Measurements from ENCODE around the gene TST. TPM values are rescaled to one million over a fixed set of nuclear protein-coding genes. Genes with fewer than 3 reads are reported as not detected.
"Not testable (repeated sequence)": the region's sequence is repeated elsewhere in the genome, so short reads cannot be mapped to it uniquely, and the experiment has no call there.

Gene TST
- total RNA-seq, 1 donor: 6.7 TPM

- Histone ChIP-seq H3K27me3 (ENCODE audit: insufficient read depth, low read length) (no peaks in the 10 kb centered on the region), H3K9me3 (ENCODE audit: low read depth, low read length) (no peaks in the 10 kb centered on the region), H3K4me1 (ENCODE audit: insufficient read depth, low read length) (no peaks in the 10 kb centered on the region)
Observed at GRCh38 chr22:36998620-36999351, 20.5 kb downstream of the TST start.

GRCh38 chr22:36997746-36998145, 21.5 kb downstream of the TST start:
- no peaks in the 10 kb centered on the region for H3K4me1 ChIP-seq (ENCODE audit: insufficient read depth, low read length)
- no peaks in the 10 kb centered on the region for H3K27me3 ChIP-seq (ENCODE audit: insufficient read depth, low read length)
- H3K9me3 ChIP-seq (ENCODE audit: low read depth, low read length): no peaks in the 10 kb centered on the region
- H3K4me3 ChIP-seq (ENCODE audit: low read length): no peak overlapping the region

More at GRCh38 chr22:36998620-36999351, 20.5 kb downstream of the TST start:
- H3K4me3 ChIP-seq (ENCODE audit: low read length): no peak overlapping the region

GRCh38 chr22:36991206-36991605, 28.0 kb downstream of the TST start:
- Histone ChIP-seq H3K9me3 (ENCODE audit: low read depth, low read length) (peaks cover 3% of the 10 kb centered on the region), H3K4me1 (ENCODE audit: insufficient read depth, low read length) (no peaks in the 10 kb centered on the region), H3K4me3 (ENCODE audit: low read length) (no peak overlapping the region), H3K27me3 (ENCODE audit: insufficient read depth, low read length) (peaks cover 14% of the 10 kb centered on the region)

- peaks cover 10% of the 10 kb centered on the region for H3K9me3 ChIP-seq (ENCODE audit: low read depth, low read length)
- no peaks in the 10 kb centered on the region for H3K4me1 ChIP-seq (ENCODE audit: insufficient read depth, low read length)
- H3K27me3 ChIP-seq (ENCODE audit: insufficient read depth, low read length): peaks cover 14% of the 10 kb centered on the region
- no peak overlapping the region for H3K4me3 ChIP-seq (ENCODE audit: low read length)
Observed at GRCh38 chr22:36990457-36990856, 28.8 kb downstream of the TST start.

GRCh38 chr22:36989012-36989411, 30.2 kb downstream of the TST start:
- Histone ChIP-seq H3K9me3 (ENCODE audit: low read depth, low read length) (peaks cover 12% of the 10 kb centered on the region), H3K27me3 (ENCODE audit: insufficient read depth, low read length) (peaks cover 14% of the 10 kb centered on the region)
- not testable (repeated sequence) for H3K4me3 ChIP-seq (ENCODE audit: low read length); H3K4me1 ChIP-seq (ENCODE audit: insufficient read depth, low read length)

- H3K9me3 ChIP-seq (ENCODE audit: low read depth, low read length): peaks cover 12% of the 10 kb centered on the region
- peaks cover 14% of the 10 kb centered on the region for H3K27me3 ChIP-seq (ENCODE audit: insufficient read depth, low read length)
- no peak overlapping the region for H3K4me3 ChIP-seq (ENCODE audit: low read length)
- no peaks in the 10 kb centered on the region for H3K4me1 ChIP-seq (ENCODE audit: insufficient read depth, low read length)
Observed at GRCh38 chr22:36988075-36988832, 31.0 kb downstream of the TST start.

- Histone ChIP-seq H3K9me3 (ENCODE audit: low read depth, low read length) (peaks cover 12% of the 10 kb centered on the region), H3K4me1 (ENCODE audit: insufficient read depth, low read length) (no peaks in the 10 kb centered on the region), H3K27me3 (ENCODE audit: insufficient read depth, low read length) (peaks cover 14% of the 10 kb centered on the region)
Observed at GRCh38 chr22:36986242-36986821, 32.9 kb downstream of the TST start.

GRCh38 chr22:36985211-36985889, 33.9 kb downstream of the TST start:
- H3K4me1 ChIP-seq (ENCODE audit: insufficient read depth, low read length): no peaks in the 10 kb centered on the region
- H3K4me3 ChIP-seq (ENCODE audit: low read length): no peak overlapping the region

More at GRCh38 chr22:36986242-36986821, 32.9 kb downstream of the TST start:
- no peak overlapping the region for H3K4me3 ChIP-seq (ENCODE audit: low read length)

GRCh38 chr22:36982136-36982535, 37.1 kb downstream of the TST start:
- Histone ChIP-seq H3K9me3 (ENCODE audit: low read depth, low read length) (peaks cover 12% of the 10 kb centered on the region), H3K4me1 (ENCODE audit: insufficient read depth, low read length) (peaks cover 6% of the 10 kb centered on the region), H3K27me3 (ENCODE audit: insufficient read depth, low read length) (no peaks in the 10 kb centered on the region), H3K4me3 (ENCODE audit: low read length) (no peak overlapping the region)

More at GRCh38 chr22:36985211-36985889, 33.9 kb downstream of the TST start:
- Histone ChIP-seq H3K27me3 (ENCODE audit: insufficient read depth, low read length) (peaks cover 6% of the 10 kb centered on the region), H3K9me3 (ENCODE audit: low read depth, low read length) (peaks cover 12% of the 10 kb centered on the region)

- peaks cover 7% of the 10 kb centered on the region for H3K4me1 ChIP-seq (ENCODE audit: insufficient read depth, low read length)
- H3K9me3 ChIP-seq (ENCODE audit: low read depth, low read length): peaks cover 10% of the 10 kb centered on the region
- no peak overlapping the region for H3K4me3 ChIP-seq (ENCODE audit: low read length)
- H3K27me3 ChIP-seq (ENCODE audit: insufficient read depth, low read length): no peaks in the 10 kb centered on the region
Observed at GRCh38 chr22:36981247-36981775, 37.9 kb downstream of the TST start.

- no peaks in the 10 kb centered on the region for H3K9me3 ChIP-seq (ENCODE audit: low read depth, low read length)
- no peak overlapping the region for H3K4me3 ChIP-seq (ENCODE audit: low read length)
- no peaks in the 10 kb centered on the region for H3K27me3 ChIP-seq (ENCODE audit: insufficient read depth, low read length)
- peaks cover 7% of the 10 kb centered on the region for H3K4me1 ChIP-seq (ENCODE audit: insufficient read depth, low read length)
Observed at GRCh38 chr22:36979016-36979910, 40.0 kb downstream of the TST start.

GRCh38 chr22:36977947-36978660, 41.1 kb downstream of the TST start:
- peak overlapping the region; percentile 45 for H3K4me3 ChIP-seq (ENCODE audit: low read length)
- H3K9me3 ChIP-seq (ENCODE audit: low read depth, low read length): no peaks in the 10 kb centered on the region
- no peaks in the 10 kb centered on the region for H3K27me3 ChIP-seq (ENCODE audit: insufficient read depth, low read length)
- H3K4me1 ChIP-seq (ENCODE audit: insufficient read depth, low read length): peaks cover 7% of the 10 kb centered on the region

GRCh38 chr22:36977401-36977861, 41.8 kb downstream of the TST start:
- peak overlapping the region; percentile 45 for H3K4me3 ChIP-seq (ENCODE audit: low read length)
- H3K9me3 ChIP-seq (ENCODE audit: low read depth, low read length): no peaks in the 10 kb centered on the region
- no peaks in the 10 kb centered on the region for H3K27me3 ChIP-seq (ENCODE audit: insufficient read depth, low read length)
- peaks cover 7% of the 10 kb centered on the region for H3K4me1 ChIP-seq (ENCODE audit: insufficient read depth, low read length)

Data from mononuclear cell (primary cell).